HG03457 (cell line): ENCODE results near the gene TBC1D21.
"Not testable (repeated sequence)": the region's sequence is repeated elsewhere in the genome, so short reads cannot be mapped to it uniquely, and the experiment has no call there.

Source experiments
- ATAC-seq: cut with Tn5 transposase; IDR thresholded peaks from one replicate; pipeline ENCODE4 v1.9.1; 2021; ENCODE audit warnings: moderate number of reproducible peaks; ENCODE audit not compliant: unreplicated experiment

Gene TBC1D21

DNA sequence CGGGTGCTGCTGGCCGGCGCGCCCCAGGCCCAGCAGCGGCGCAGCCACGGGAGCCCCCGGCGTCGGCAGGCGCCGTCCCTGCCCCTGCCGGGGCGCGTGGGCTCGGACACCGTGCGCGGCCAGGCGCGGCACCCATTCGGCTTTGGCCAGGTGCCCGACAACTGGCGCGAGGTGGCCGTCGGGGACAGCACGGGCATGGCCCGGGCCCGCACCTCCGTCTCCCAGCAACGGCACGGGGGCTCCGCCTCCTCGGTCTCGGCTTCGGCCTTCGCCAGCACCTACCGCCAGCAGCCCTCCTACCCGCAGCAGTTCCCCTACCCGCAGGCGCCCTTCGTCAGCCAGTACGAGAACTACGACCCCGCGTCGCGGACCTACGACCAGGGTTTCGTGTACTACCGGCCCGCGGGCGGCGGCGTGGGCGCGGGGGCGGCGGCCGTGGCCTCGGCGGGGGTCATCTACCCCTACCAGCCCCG, 53.7 kb downstream of the TBC1D21 start:
- no peak for ATAC-seq

GRCh38 chr15:73927476-73928240, 54.3 kb downstream of the TBC1D21 start:
- no peak for ATAC-seq

GRCh38 chr15:73928241-73928579, 54.8 kb downstream of the TBC1D21 start:
- no peak for ATAC-seq

- ATAC-seq, result no peak
Observed at GRCh38 chr15:73928971-73929627, 55.7 kb downstream of the TBC1D21 start.

GRCh38 chr15:73930371-73930770, 57.0 kb downstream of the TBC1D21 start:
- no peak for ATAC-seq

GRCh38 chr15:73930790-73931281, 57.5 kb downstream of the TBC1D21 start:
- ATAC-seq, result no peak

DNA sequence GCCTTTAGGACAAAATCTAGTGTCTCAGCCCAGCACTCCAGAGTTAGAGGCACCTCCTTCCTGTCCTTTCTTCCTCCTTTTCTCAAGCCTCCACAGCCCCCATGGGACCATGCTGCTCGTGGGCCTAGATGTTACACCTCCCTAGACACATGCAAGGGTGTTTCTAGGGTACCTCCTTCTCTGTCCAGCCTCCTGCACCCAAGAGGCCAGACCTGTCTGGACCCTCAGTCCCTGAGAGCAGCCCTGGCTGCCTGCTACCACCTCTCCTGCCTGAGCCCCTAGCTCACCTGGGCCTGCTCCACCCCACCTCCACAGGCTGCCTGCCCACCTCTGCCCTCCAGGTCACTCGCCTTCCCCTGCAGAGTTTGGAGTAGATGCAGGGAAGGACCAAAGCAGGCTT, 58.1 kb downstream of the TBC1D21 start:
- no peak for ATAC-seq

DNA sequence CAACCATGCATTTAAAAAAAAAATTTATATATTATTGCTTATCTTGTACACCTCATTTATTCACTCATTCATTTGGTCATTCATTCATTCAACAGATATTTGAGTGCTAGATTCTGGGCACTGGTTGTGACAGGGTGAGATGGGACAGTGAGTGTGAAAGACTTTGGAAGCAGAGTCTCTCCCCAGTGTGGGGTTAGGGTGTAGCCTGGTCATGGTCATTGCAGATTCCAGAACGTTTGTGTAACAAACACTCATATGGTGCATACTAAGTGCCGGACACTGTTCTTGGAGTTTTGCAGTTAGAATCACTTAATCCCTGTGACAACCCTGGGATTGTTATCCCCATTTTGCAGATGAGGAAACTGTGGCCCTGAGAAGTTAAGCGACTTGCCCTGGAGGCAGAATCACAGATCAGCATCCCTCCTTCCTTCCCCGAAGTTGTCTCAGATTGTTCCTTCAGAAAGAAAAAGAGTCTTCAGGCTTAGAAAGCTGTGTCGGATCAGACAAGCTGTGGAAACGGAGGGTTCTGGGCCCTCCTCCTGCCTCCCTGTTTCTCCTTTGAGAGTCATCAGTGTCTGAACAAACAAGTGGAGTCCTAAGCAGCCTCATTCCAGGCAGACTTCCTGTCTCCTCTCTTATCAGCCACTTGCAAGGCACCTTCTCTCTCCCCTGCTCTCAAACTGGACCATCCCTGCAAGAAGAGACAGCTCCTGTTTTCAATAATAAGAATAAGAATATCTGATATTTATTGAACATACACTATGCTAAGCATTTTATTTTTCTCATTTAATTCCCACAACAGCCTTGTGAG, 59.2 kb downstream of the TBC1D21 start:
- no peak for ATAC-seq

DNA sequence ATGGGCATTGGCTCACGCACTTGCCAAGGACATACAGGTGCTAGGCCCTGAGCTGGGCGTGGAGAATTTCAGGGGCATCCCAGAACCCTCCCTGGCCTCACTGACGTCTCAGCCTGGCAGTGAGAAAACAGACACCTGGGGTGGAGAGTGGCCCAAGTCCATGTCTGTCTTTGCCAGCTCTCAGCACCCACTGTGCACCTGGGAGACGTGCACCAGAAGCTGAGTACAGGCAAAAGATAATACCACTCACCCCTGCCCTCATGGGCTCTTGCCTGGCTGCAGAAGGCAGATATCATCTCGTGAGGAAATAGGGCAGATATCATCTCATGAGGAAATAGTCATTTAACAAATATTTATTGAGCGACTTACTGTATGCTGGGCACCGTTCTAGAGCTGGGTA, 60.9 kb downstream of the TBC1D21 start:
- no peak for ATAC-seq

DNA sequence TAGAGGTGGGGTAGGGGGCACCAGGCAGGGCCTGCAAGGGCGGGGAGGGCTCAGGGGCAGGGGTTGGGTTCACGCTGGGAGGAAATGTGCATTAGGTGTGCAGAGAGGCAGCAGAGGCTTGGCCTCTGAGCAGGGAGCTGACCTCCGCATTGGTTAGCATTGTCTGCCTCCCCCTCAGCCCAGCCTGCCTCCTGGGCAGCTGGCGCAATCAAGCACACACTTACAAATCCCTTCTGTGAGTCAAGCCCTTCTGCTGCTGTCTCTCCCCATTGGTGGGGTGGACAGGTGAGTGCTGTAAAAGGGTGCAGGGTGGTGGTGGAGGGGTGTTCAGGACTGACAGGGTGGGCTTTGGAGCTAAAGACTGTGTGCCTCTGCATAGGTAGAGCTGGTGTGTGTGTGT, 62.2 kb downstream of the TBC1D21 start:
- no peak for ATAC-seq

GRCh38 chr15:73936181-73936580, 62.8 kb downstream of the TBC1D21 start:
- ATAC-seq, result no peak

- no peak for ATAC-seq
Observed at GRCh38 chr15:73936588-73937290, 63.4 kb downstream of the TBC1D21 start.

DNA sequence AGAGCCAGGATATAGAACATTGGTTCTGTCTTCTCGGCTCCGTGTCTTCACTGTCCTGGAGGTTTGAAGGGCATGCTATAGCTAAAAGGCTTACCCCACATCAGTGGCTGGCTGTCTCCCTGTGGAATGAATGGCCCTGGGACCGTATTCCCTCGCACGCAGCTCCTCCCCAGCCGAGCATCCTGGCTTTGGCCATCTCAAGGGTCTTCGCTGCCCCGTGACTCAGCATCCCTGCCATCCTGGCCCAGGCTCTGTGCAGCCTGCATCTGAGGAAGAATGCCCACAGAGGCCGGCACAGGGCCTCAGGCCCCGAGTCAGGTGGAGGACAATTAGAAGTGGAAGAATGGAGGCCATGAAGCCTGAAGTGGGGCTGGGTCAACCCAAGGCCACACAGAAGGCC, 63.9 kb downstream of the TBC1D21 start:
- no peak for ATAC-seq

GRCh38 chr15:73937726-73938125, 64.4 kb downstream of the TBC1D21 start:
- ATAC-seq, result no peak

GRCh38 chr15:73938516-73938915, 65.2 kb downstream of the TBC1D21 start:
- not testable (repeated sequence) for ATAC-seq
